GM12878 (cell line): ENCODE results near the gene SNAPC4. TPM values are rescaled to one million over a fixed set of nuclear protein-coding genes. Genes with fewer than 3 reads are reported as not detected.

ENCODE experiments used
- ATAC-seq: fragments of 200-7000 bp; cut with Tn5 transposase; 3 replicates; pipeline ENCODE4 v1.9.1; 2020; ENCODE audit warnings: mild to moderate bottlenecking, moderate library complexity
- BruUV-seq: library from RNA; stranded (reverse); fragments of 400-500 nt; replicated peaks from 2 replicates; lab custom pipeline; 2021; lab: Mats Ljungman, UMichigan
- CTCF ChIA-PET: fragments of 300-600 bp; sonication (Branson Sonifier 250); formaldehyde crosslinking; extraction: SDS; loops from one replicate; lab custom pipeline; 2021; ENCODE audit warnings: inconsistent platforms; lab: Yijun Ruan, JAX
- POLR2A ChIA-PET: fragments of 350-600 bp; formaldehyde crosslinking; extraction: SDS; loops from one replicate; lab custom pipeline; 2021; ENCODE audit warnings: inconsistent platforms; lab: Charles Lee
- RAD21 ChIA-PET: fragments of 300-600 bp; sonication (Branson Sonifier 250); formaldehyde crosslinking; loops from one replicate; lab custom pipeline; 2023; ENCODE audit warnings: antibody characterized with exemption; ENCODE audit not compliant: unreplicated experiment; lab: Charles Lee
- SMC1A ChIA-PET: fragments of 300-600 bp; sonication (Branson Sonifier 250); formaldehyde crosslinking; loops from one replicate; lab custom pipeline; 2023; ENCODE audit not compliant: unreplicated experiment, uncharacterized antibody; lab: Charles Lee
- DNase-seq: peaks from one replicate; pipeline ENCODE4 v3.0.0-alpha.2; 2011; ENCODE audit warnings: low read depth, low spot score
- FAIRE-seq: peaks from 3 replicates; lab custom pipeline; 2011; peaks lifted over from hg19 to GRCh38; lab: Jason Lieb, UNC
- H2AFZ ChIP-seq: 2 replicates; pipeline ENCODE4 v1.6.0; 2011; ENCODE audit warnings: low read depth, low read length, control low read depth; ENCODE audit not compliant: control insufficient read depth
- H3K27ac ChIP-seq: 2 replicates; pipeline ENCODE4 v1.5.1; 2011; ENCODE audit warnings: control low read depth; ENCODE audit not compliant: control insufficient read depth, insufficient read depth
- H3K27me3 ChIP-seq, 2 experiments: replicated peaks in 1 of 2; 2 replicates each; pipeline versions ENCODE4 v1.6.0 to v1.6.1; 2011; ENCODE audit warnings: low read length in 1 of 2; ENCODE audit not compliant: control insufficient read depth in 2 of 2, insufficient read depth in 2 of 2
- H3K36me3 ChIP-seq, 2 experiments: 2 replicates each; pipeline ENCODE4 v1.5.1; 2011; ENCODE audit warnings: low read length in 1 of 2; ENCODE audit not compliant: control insufficient read depth in 2 of 2, insufficient read depth in 2 of 2
- H3K4me1 ChIP-seq: 2 replicates; pipeline ENCODE4 v1.6.1; 2011; ENCODE audit warnings: mild to moderate bottlenecking, low read length, moderate library complexity, mixed read lengths; ENCODE audit not compliant: control insufficient read depth, insufficient read depth
- H3K4me2 ChIP-seq: 2 replicates; pipeline ENCODE4 v1.6.0; 2011; ENCODE audit warnings: control low read depth; ENCODE audit not compliant: control insufficient read depth, insufficient read depth
- H3K4me3 ChIP-seq: fragments of 200-600 bp; sonication (generic); 2 replicates; pipeline ENCODE4 v1.5.1; 2016
- H3K79me2 ChIP-seq: 2 replicates; pipeline ENCODE4 v1.6.0; 2011; ENCODE audit warnings: low read length; ENCODE audit not compliant: control insufficient read depth, insufficient read depth
- H3K9ac ChIP-seq: 2 replicates; pipeline ENCODE4 v1.8.0; 2011; ENCODE audit warnings: low read length, control low read depth, mixed read lengths; ENCODE audit not compliant: control insufficient read depth, insufficient read depth
- H3K9me3 ChIP-seq: replicated peaks from 3 replicates; pipeline ENCODE4 v1.5.1; 2011; ENCODE audit warnings: mild to moderate bottlenecking, low read length; ENCODE audit not compliant: control insufficient read depth, insufficient read depth
- H4K20me1 ChIP-seq: 2 replicates; pipeline ENCODE4 v1.6.0; 2011; ENCODE audit not compliant: control insufficient read depth, insufficient read depth
- ESRRA ChIP-seq: IDR thresholded peaks from 2 replicates; pipeline ENCODE4 v1.6.1; 2012; ENCODE audit warnings: mild to moderate bottlenecking, low read length, improper control_type of control experiment
- GABPA ChIP-seq: IDR thresholded peaks from 2 replicates; pipeline ENCODE4 v1.6.1; 2014; ENCODE audit warnings: antibody characterized with exemption, low read depth, mild to moderate bottlenecking, inconsistent platforms
- GATAD2B ChIP-seq: fragments of 450-650 bp; conservative IDR thresholded peaks from 2 replicates; pipeline ENCODE4 v1.6.1; 2017; ENCODE audit warnings: low read depth, mild to moderate bottlenecking, moderate library complexity
- HDAC2 ChIP-seq: fragments of 200-600 bp; sonication (generic); IDR thresholded peaks from 2 replicates; pipeline ENCODE4 v1.6.1; 2017
- IRF4 ChIP-seq: IDR thresholded peaks from 2 replicates; pipeline ENCODE4 v1.6.1; 2011; ENCODE audit warnings: low read depth, low read length
- MXI1 ChIP-seq: fragments of 150-350 bp; IDR thresholded peaks from 2 replicates; pipeline ENCODE4 v1.6.1; 2011; ENCODE audit warnings: low read depth, mild to moderate bottlenecking, inconsistent platforms, low read length, improper control_type of control experiment
- PAX5 ChIP-seq: IDR thresholded peaks from 2 replicates; pipeline ENCODE4 v1.6.1; 2011; ENCODE audit warnings: low read depth, low read length, borderline replicate concordance
- POLR2AphosphoS5 ChIP-seq: IDR thresholded peaks from 2 replicates; pipeline ENCODE4 v1.6.1; 2011; ENCODE audit warnings: mild to moderate bottlenecking, low read length, inconsistent platforms
- SRF ChIP-seq, 2 experiments: IDR thresholded peaks; 2 replicates each; pipeline ENCODE4 v1.6.1; 2011; ENCODE audit warnings: low read depth in 2 of 2, low read length in 2 of 2, mild to moderate bottlenecking in 1 of 2, moderate library complexity in 1 of 2
- YBX1 ChIP-seq: fragments of 450-650 bp; IDR thresholded peaks from 2 replicates; pipeline ENCODE4 v1.6.1; 2016; ENCODE audit warnings: antibody characterized with exemption
- WGBS: methylation state at CpG from one replicate; pipeline ENCODE4 v1.1.6; 2016; ENCODE audit warnings: low lambda C conversion rate; ENCODE audit not compliant: insufficient replicate concordance, insufficient coverage; ENCODE audit errors: missing lambda C conversion rate; 5-methylcytosine and 5-hydroxymethylcytosine counted together
- in situ Hi-C: fragments of 300-500 bp; cut with MboI; formaldehyde crosslinking; loops from 9 replicates; pipeline ENCODE4 v1.14.3; 2018; ENCODE audit warnings: mixed read lengths
- intact Hi-C: fragments of 100-400 bp; cut with micrococcal nuclease; formaldehyde crosslinking; loops from one replicate; pipeline ENCODE4 v1.14.2; 2022; ENCODE audit not compliant: unreplicated experiment
- polyA plus RNA-seq, 11 experiments: library from polyadenylated mRNA; depleted of rRNA in 4 of 11; unstranded in 6 of 11; stranded (reverse) in 5 of 11; fragments of >200 nt; fragmentation: Nextera tagmentation in 4 of 11; fragmentation: Illumina TruSeq in 1 of 11; extraction: Ambion mirVana in 4 of 11; extraction: Trizol in 1 of 11; gene quantifications; 1 replicate in 1 of 11; 2 replicates in 10 of 11; pipeline versions ENCODE4 v1.2.1 to v1.2.3, GENCODE V29; 2011 to 2016; ENCODE audit warnings: inconsistent platforms in 2 of 11, missing spikeins in 2 of 11, low read depth in 1 of 11
- total RNA-seq, 4 experiments: library from RNA; depleted of rRNA in 3 of 4; stranded (reverse); fragments of >200 nt in 3 of 4; fragmentation: Illumina TruSeq in 1 of 4; extraction: Trizol in 1 of 4; gene quantifications; 2 replicates each; pipeline versions ENCODE4 v1.2.1 to v1.2.3, GENCODE V29; 2013 to 2021

The SNAPC4 gene
- total and polyA plus RNA-seq, 10 of the 15 experiments (the other 5 are each of a cell fraction or from before 2014, with no cell fraction given): 0.42 to 19.8 (median 7.0) TPM

- peak overlapping the region; percentile 48 for H3K4me2 ChIP-seq
- no peak overlapping the region for H3K4me3 ChIP-seq
- intact Hi-C loops (no loop called here), in situ Hi-C loops (no loop called here)
- no TSS peak for BruUV-seq
- POLR2A ChIA-PET: no interaction called here
- FAIRE-seq (no peak), ATAC-seq (no peak), DNase-seq (no peak)
- H3K4me1 ChIP-seq: peaks cover 6% of the 10 kb centered on the region; the same call in 1 of the 2 replicates
- H3K9me3 ChIP-seq: no peaks in the 10 kb centered on the region
- H2AFZ ChIP-seq: no peak overlapping the region
- TF ChIP-seq SRF (IDR thresholded peaks at IDR 0.05; ENCODE audit: low read depth in 2 of 2, low read length in 2 of 2) (no peak), PAX5 (no peak), IRF4 (no peak), GABPA (no peak), ESRRA (no peak), HDAC2 (no peak), POLR2AphosphoS5 (no peak), MXI1 (no peak), GATAD2B (no peak), YBX1 (no peak)
- no peak overlapping the region for H3K9ac ChIP-seq
- H3K79me2 ChIP-seq: peaks cover 40% of the 10 kb centered on the region
- RAD21 ChIA-PET: interaction anchor here (1.0 kb wide), 1 partner anchor 23 kb away, joined by 3 read pairs; no protein-coding TSS in a partner anchor
- no peak overlapping the region for H3K27ac ChIP-seq
- peaks cover 3 to 4% of the 10 kb centered on the region in 2 experiments for H3K36me3 ChIP-seq
- no peaks in the 10 kb centered on the region for H4K20me1 ChIP-seq
- SMC1A ChIA-PET: interaction anchor here (1.3 kb wide), 1 partner anchor 27 kb away, joined by 3 read pairs; no protein-coding TSS in a partner anchor
- WGBS: 93% methylated on average over 25 of the region's 25 CpGs
- CTCF ChIA-PET: interaction anchor here (1.6 kb wide), 1 partner anchor 44 kb away, joined by 4 read pairs; no protein-coding TSS in a partner anchor
- H3K27me3 ChIP-seq: no peaks in the 10 kb centered on the region
Measured at GRCh38 chr9:136436055-136436634, 36.2 kb upstream of the SNAPC4 start.
